Ovary (tissue), 9 donors: Measurements from ENCODE around the gene PERCC1. TPM values are rescaled to one million over a fixed set of nuclear protein-coding genes. Genes with fewer than 3 reads are reported as not detected.

ENCODE experiments used
- DNase-seq, 5 donors: peaks; one replicate each; pipeline ENCODE4 v3.0.0-alpha.2; 2019 to 2020
- H3K27ac ChIP-seq, 2 donors: fragments of 200-600 bp; one replicate each; pipeline versions ENCODE4 v1.5.1 to v1.8.0; 2019 to 2022
- H3K27me3 ChIP-seq: fragments of 200-600 bp; one replicate; pipeline ENCODE4 v1.8.0; 2022
- H3K36me3 ChIP-seq: fragments of 200-600 bp; sonication (generic); one replicate; pipeline ENCODE4 v1.5.1; 2019
- H3K4me1 ChIP-seq: one replicate; pipeline ENCODE4 v1.8.1; 2013; ENCODE audit warnings: mild to moderate bottlenecking, moderate library complexity; ENCODE audit not compliant: insufficient read depth
- H3K4me3 ChIP-seq: fragments of 200-600 bp; sonication (generic); one replicate; pipeline ENCODE4 v1.5.1; 2017
- H3K9me3 ChIP-seq, 2 donors: fragments of 200-600 bp in 1 of 2; sonication (generic) in 1 of 2; one replicate each; pipeline versions ENCODE4 v1.5.1 to v1.8.1; 2013 to 2019; ENCODE audit warnings: mild to moderate bottlenecking in 1 of 2, moderate library complexity in 1 of 2
- CTCF ChIP-seq, 3 donors: fragments of 450-650 bp in 2 of 3; fragments of 200-600 bp in 1 of 3; IDR thresholded peaks; one replicate each; pipeline versions ENCODE4 v1.5.1 to v1.8.0; 2016 to 2022; ENCODE audit warnings: antibody characterized with exemption in 3 of 3, mild to moderate bottlenecking in 1 of 3
- EP300 ChIP-seq: sonication (generic); formaldehyde crosslinking; IDR thresholded peaks from one replicate; pipeline ENCODE4 v1.6.1; 2017; ENCODE audit warnings: antibody characterized with exemption
- POLR2A ChIP-seq: fragments of 450-650 bp; IDR thresholded peaks from one replicate; pipeline ENCODE4 v1.6.1; 2017; ENCODE audit warnings: antibody characterized with exemption, mild to moderate bottlenecking, moderate library complexity
- WGBS, 3 donors: extraction: QIAGEN DNeasy Blood & Tissue Kit in 1 of 3; methylation state at CpG; one replicate each; pipeline versions ENCODE4 v1.1.5 to v1.1.7; 2013 to 2017; 5-methylcytosine and 5-hydroxymethylcytosine counted together
- intact Hi-C, 4 donors: fragments of 100-400 bp; cut with DNase I; formaldehyde crosslinking; loops; one replicate each; pipeline versions ENCODE4 v1.11.0 to v1.15.1; 2022 to 2023
- polyA plus RNA-seq, 2 donors: library from polyadenylated mRNA; stranded (reverse); fragments of 200-250 nt in 1 of 2; fragments of 350-450 nt in 1 of 2; fragmentation: Illumina TruSeq in 1 of 2; extraction: RNeasy Lipid Tissue Mini Kit (QIAGEN cat#74804) in 1 of 2; gene quantifications; one replicate each; pipeline ENCODE4 v1.2.3, GENCODE V29; 2013 to 2014
- total RNA-seq, 7 donors: library from RNA; depleted of rRNA in 2 of 7; stranded (reverse); fragments of >200 nt in 2 of 7; fragmentation: NEBNext Ultra II Directional in 3 of 7; extraction: Animal tissue kit (Norgen Biotek cat#: 25700) in 3 of 7; gene quantifications; one replicate each; pipeline versions ENCODE4 v1.1.0 to v1.2.4, GENCODE V29; 2016 to 2023
- donor health status: DM: no; HTN: no; CAD: no; lungs with moderate emphysema.
- donor health status: DM: no; HTN: no; CAD: no.
- donor health status: Bipolar disorder and iron deficiency.
- donor health status: DM: yes; HTN: yes; CAD: no.
- donor health status: DM: no; HTN: no; CAD: no.
- donor health status: DM: yes; HTN: yes; CAD: no.

Gene PERCC1
- total and polyA plus RNA-seq, 9 donors = 0.08 to 0.62 TPM; not detected in 7

GRCh38 chr16:1442697-1443096 is 11.8 kb downstream of the PERCC1 start:
- no peak for DNase-seq
- Histone ChIP-seq H3K4me1 (peaks cover 3% of the 10 kb centered on the region), H3K27me3 (no peaks in the 10 kb centered on the region), H3K36me3 (no peaks in the 10 kb centered on the region), H3K9me3 (no peaks in the 10 kb centered on the region), H3K27ac (no peak overlapping the region), H3K4me3 (no peak overlapping the region)
- no peak for TF ChIP-seq EP300
- no peak for TF ChIP-seq CTCF (IDR thresholded peaks at IDR 0.05)
- no peak for TF ChIP-seq POLR2A
- intact Hi-C loops = no loop called here
- WGBS, 3 donors = 82 to 86% (median 84%) methylated on average over 17 to 24 of the region's 24 CpGs

GRCh38 chr16:1443403-1443973 is 12.6 kb downstream of the PERCC1 start:
- Histone ChIP-seq H3K36me3 (no peaks in the 10 kb centered on the region), H3K4me3 (no peak overlapping the region), H3K27ac (no peak overlapping the region), H3K4me1 (peaks cover 3% of the 10 kb centered on the region), H3K9me3 (no peaks in the 10 kb centered on the region), H3K27me3 (no peaks in the 10 kb centered on the region)
- no peak for DNase-seq
- WGBS, 3 donors = 35 to 67% (median 52%) methylated on average over 19 to 38 of the region's 38 CpGs
- intact Hi-C loops = no loop called here
- TF ChIP-seq CTCF (IDR thresholded peaks at IDR 0.05) = no peak
- TF ChIP-seq POLR2A = no peak
- TF ChIP-seq EP300 = no peak

- TF ChIP-seq POLR2A = no peak
- TF ChIP-seq EP300 = no peak
- no peak for TF ChIP-seq CTCF (IDR thresholded peaks at IDR 0.05)
- intact Hi-C loops = no loop called here
- WGBS, 3 donors = 65 to 76% (median 75%) methylated on average over 22 to 27 of the region's 27 CpGs
- no peak within 1 kb of the TSS for H3K27ac ChIP-seq
- no peak within 1 kb of the TSS for H3K4me3 ChIP-seq
- no peaks in the 10 kb centered on the region for H3K36me3 ChIP-seq
- H3K27me3 ChIP-seq = no peaks in the 10 kb centered on the region
- H3K9me3 ChIP-seq = no peaks in the 10 kb centered on the region
- no peak for DNase-seq
- peaks cover 3% of the 10 kb centered on the region for H3K4me1 ChIP-seq
These were observed 13.3 kb downstream of the PERCC1 start, which contains the start of gene CCDC154 for GRCh38 chr16:1443980-1444729. TSS of gene CCDC154 (minus strand) at chr16:1444556. CDS start at chr16:1444322, 234 bp downstream.

GRCh38 chr16:1444730-1445517 is 14.0 kb downstream of the PERCC1 start:
- no peak for DNase-seq
- Histone ChIP-seq H3K27me3 (no peaks in the 10 kb centered on the region), H3K4me3 (no peak overlapping the region), H3K9me3 (no peaks in the 10 kb centered on the region), H3K4me1 (peaks cover 3% of the 10 kb centered on the region), H3K36me3 (no peaks in the 10 kb centered on the region), H3K27ac (no peak overlapping the region)
- intact Hi-C loops = no loop called here
- TF ChIP-seq EP300 (no peak), POLR2A (no peak), CTCF (IDR thresholded peaks at IDR 0.05) (no peak)
- WGBS, 3 donors = 85 to 88% (median 85%) methylated on average over 44 to 48 of the region's 48 CpGs
